ENCODE measurements around the gene ZBTB8A.

Gene ZBTB8A

GRCh38 chr1:32600034-32600433 is 60.8 kb downstream of the ZBTB8A start:
- H3K4me3 ChIP-seq (replicated peaks; ENCODE audit: low read depth, low read length) = no peak overlapping the region
- TF ChIP-seq CTCF (IDR thresholded peaks at IDR 0.05; ENCODE audit: low read length, missing control alignments) = no peak
- no peak for DNase-seq (ENCODE audit: low read depth)

DNA sequence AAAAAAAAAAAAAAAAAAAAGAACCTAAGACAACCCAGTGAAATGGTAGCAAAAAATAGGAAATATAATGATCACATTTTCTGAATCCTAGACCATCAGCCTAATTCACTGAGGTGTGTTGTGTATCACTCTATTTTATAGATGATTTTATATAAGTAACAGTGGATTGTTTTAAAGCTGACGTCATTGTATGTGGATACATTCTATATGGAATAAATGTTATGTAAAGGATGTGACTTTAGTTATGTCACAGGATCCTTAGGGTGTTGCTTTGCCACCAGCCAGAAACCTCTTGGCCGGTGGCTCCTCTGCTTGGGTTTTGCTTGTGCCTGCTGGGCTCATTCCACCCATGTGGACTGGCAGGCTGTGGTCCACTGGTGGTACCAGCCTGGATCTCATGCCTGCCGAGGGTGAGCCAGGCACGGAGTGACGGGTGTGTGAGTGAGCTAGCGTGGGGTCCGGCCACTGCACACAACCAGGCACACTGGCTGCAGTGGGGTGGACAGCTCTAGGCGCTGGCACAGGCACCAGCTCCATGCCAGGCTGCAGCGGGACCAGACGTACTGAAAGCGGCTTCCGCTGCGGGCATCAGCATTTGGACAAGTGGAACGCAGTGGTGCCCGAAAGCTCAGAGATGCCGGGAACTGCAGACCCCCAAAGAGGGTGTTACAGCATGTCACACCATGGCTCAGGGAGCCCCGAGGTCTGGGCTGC is 66.6 kb downstream of the ZBTB8A start:
- TF ChIP-seq CTCF (IDR thresholded peaks at IDR 0.05; ENCODE audit: low read length, missing control alignments) = no peak
- H3K4me3 ChIP-seq (replicated peaks; ENCODE audit: low read depth, low read length) = no peak overlapping the region
- no peak for DNase-seq (ENCODE audit: low read depth)

- no peak for DNase-seq (ENCODE audit: low read depth)
- TF ChIP-seq CTCF (IDR thresholded peaks at IDR 0.05; ENCODE audit: low read length, missing control alignments) = no peak
- H3K4me3 ChIP-seq (replicated peaks; ENCODE audit: low read depth, low read length) = no peak overlapping the region
These were observed 67.5 kb downstream of the ZBTB8A start for GRCh38 chr1:32606565-32607371.

DNA sequence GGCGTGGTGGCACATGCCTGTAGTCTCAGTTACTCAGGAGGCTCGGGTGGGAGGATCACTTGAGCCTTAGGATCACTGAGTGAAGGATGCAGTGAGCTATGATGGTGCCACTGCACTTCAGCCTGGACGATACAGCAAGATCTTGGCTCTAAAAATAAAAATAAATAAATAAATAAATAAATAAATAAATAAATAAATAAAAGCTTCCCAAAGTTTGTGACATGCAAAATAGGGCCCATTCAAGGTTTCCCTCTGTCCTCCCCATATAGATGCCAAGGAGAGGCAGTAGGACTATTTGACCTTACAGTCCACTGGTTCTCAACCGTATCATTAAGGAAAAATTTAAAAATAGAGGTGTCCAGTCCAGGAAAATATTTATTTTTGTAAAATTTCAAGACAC is 70.0 kb downstream of the ZBTB8A start:
- no peak for DNase-seq (ENCODE audit: low read depth)

DNA sequence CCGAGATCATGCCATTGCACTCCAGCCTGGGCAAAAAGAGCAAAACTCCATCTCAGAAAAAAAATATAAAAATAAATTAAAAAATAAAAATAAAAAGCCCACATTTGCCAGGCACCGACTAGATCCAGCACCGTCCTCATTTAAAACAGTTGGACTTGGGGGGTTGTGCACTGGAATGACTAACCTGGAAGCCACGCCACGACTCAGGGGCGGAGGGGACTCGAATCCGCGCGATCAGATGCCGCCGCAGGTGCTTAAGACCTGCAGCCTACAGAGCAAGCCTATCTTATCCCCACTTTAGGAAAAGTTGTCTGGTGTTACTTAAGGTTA is 72.6 kb downstream of the ZBTB8A start:
- no peak for TF ChIP-seq CTCF (IDR thresholded peaks at IDR 0.05; ENCODE audit: low read length, missing control alignments)
- DNase-seq (ENCODE audit: low read depth) = no peak
- H3K4me3 ChIP-seq (replicated peaks; ENCODE audit: low read depth, low read length) = peak overlapping the region; percentile 63

More for the DNA sequence above, 70.0 kb downstream of the ZBTB8A start:
- no peak for TF ChIP-seq CTCF (IDR thresholded peaks at IDR 0.05; ENCODE audit: low read length, missing control alignments)
- H3K4me3 ChIP-seq (replicated peaks; ENCODE audit: low read depth, low read length) = no peak overlapping the region

DNA sequence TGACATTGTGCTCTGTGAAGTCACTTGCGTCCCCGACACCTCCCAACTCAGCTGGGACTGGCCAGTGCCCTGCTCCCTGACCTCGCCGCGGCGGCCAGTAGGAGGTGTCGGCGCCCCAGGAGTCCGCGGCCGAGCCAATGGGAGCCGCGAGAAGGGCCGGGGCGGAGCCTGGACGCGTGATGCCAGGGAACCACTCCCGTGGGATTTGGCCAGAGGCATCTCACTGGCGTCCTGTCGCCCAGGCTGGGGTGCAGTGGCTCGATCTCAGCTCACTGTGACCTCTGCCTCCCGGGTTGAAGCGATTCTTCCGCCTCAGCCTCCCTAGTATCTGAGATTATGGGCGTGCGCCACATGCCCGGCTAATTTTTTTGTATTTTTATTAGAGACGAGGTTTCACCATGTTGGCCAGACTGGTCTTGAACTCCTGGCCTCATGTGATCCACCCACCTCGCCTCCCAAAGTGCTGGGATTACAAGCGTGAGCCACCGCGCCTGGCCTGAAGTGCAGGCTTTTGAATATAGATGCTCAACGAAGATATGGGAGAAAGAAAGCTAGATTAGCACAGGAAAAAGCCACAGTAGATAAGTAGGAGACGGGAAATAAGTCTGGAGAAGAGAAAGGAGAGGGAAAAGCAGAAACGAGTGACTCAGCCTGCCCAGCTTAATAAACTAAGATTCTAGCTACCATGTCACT is 73.1 kb downstream of the ZBTB8A start:
- peak overlapping the region; percentile 63 for H3K4me3 ChIP-seq (replicated peaks; ENCODE audit: low read depth, low read length)
- TF ChIP-seq CTCF (IDR thresholded peaks at IDR 0.05; ENCODE audit: low read length, missing control alignments) = peak; percentile 32
- DNase-seq (ENCODE audit: low read depth) = peak; percentile 76

Data from fibroblast of pulmonary artery (primary cell).